Stimulated activated CD8-positive, alpha-beta memory T cell treated with anti-CD3 and anti-CD28 coated beads, Interleukin-15, amount 100 ng/mL, for 24 hours (primary cell): Measurements from ENCODE around the gene TMEM184A.

Experiments
- DNase-seq: peaks from one replicate; pipeline ENCODE4 v3.0.0-alpha.2; 2020; ENCODE audit warnings: low read depth

The TMEM184A gene

DNA sequence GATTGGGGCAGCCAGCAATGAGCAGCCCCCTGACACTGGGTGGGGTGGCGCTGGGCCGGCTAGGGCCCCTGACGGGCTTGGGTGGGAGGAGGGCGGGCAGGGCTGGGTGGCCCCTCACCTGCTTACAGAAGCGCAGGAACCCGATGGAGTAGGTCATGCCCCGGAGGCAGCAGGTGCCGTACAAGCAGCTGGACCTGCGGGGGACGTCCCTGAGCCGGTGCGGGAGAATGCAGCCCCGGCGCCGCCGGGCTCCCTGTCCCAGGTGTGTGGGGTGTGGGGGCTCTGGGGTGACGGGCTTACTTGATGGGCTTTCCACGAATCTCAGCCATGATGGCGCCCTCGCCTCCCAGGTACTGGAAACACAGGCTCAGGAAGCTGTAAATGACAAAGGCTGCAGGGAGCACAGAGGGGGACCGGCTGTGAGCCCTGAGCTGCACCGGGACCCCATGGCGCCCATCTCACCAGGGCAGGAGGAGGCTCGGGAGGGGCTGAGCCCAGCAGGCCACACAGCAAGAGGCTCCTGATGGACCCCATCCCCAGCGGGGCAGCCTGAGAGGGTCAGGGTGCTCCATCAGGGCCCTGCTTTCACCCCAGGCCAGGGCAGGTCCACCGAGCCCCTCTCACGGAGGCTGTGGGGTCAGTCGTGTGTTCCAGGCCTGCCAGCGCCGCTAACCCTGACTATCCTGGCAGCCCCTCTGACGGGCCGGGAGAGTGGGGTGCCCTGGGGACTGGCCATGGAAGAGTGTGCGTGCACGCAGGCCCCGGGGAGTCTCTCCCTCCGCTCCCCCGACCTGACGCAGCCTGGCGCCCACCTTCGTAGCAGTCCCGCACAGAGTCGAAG, 5.8 kb downstream of the TMEM184A start:
- DNase-seq = no peak

DNA sequence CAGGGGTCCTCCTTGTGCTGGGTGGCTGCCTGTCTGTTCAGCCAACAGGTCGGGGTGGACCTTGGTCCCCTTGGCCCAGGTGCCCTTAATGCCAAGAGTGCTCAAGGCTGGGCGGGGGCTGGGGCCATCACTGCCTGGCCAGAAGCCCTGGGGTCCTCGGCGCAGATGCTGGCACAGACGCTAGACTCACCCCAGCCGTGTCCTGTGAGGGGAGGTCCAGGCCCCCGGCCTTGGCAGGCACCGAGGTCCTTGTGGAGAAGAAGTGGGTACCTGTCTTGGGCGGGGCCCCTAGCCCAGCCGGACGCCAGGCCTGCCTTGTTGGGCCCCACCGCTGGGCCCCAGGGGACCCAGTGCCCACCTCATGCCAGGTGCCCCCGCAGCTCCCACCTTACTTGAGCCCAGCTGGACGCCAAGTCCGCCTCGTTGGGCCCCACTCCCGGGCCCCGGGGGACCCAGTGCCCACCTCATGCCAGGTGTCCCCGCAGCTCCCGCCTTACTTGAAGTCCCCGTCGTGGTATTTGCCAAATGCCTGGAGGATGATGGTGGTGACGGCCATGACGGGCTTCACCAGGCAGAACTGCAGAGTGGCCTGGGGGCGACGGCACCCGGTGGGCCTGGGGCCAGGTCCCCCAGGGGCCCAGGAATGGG, 6.5 kb downstream of the TMEM184A start:
- no peak for DNase-seq

DNA sequence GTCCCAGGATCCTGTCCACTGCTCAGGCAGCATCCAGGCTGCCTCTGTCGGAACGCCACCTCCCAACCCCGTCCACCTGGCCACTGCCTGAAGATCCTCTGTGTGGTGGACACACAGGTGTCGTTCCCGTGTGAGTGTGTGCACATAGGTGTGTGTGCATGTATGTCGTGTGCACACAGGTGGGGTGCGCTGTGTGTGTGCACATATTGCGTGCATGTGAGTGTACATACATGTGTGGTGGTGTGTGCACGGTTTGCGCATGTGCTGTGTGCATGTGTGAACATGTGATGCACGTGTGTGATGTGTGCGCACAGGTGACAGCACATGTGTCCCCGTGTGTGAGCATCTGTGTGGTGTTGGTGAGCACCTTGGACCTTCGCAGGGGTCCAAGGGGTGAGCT, 7.1 kb downstream of the TMEM184A start:
- no peak for DNase-seq

DNA sequence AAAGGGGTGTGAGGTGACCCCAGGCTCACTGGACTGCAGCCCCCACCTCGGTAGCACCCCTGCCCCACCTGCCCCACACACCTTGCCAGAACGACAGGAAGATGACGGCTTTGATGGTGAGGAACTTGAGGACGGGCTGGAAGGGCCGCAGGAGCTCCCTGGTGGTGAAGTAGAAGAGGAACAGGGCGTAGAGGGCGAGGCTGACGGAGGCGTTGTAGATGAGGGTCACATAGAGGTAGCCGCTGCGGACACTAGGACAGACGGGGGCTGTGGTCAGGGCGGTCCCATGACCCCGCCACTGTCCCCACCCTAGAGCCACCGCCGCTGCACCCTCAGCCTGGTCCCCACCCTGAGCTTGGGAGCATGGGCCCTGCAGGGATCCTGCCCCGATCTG, 7.6 kb downstream of the TMEM184A start:
- no peak for DNase-seq

- DNase-seq = no peak
These were observed 8.1 kb downstream of the TMEM184A start for GRCh38 chr7:1547777-1548437.

DNA sequence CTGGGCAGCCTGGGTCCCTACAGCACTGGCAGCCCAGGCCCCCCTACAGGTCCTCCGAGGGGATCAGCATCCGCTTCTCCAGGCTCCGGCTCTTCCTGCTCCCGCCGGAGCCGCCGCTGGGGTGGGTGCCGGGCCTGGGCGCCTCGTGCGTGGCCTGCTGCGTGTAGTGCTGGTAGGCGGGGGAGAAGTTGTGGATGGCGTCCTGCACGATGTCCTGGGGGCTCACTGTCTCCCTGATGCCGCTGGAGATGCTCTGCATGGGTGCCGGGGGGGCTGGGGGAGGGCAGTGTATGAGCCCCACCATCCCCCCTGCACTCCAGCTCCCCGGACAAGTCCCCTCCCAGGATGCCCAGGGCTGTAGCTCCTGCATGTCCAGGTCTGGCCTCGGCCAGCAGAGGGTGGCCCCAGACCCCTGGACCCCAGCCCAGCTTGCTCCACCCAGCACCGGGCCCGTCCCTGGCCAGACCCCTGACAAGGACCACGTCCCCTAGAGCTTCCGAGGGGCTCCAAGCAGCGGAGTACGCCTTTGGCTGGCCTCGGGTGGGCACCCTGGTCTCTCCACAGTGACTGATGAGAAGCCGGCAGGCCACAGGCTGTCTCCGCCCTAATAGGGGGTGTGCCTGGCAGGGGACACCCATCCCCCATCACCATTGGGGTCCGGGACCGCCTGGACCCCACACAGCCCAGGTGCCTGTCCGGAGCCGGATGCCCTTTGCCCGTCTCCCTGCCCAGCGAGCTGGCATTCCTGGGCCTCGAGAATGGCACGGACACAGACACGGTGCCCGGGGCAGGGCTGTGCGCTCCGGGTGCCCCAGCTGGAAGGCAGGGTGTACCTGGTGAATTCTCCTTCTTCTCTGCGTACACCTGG, 8.9 kb downstream of the TMEM184A start:
- DNase-seq = no peak

- no peak for DNase-seq
These were observed 9.6 kb downstream of the TMEM184A start for GRCh38 chr7:1546274-1546908.

- no peak for DNase-seq
These were observed 10.4 kb downstream of the TMEM184A start for GRCh38 chr7:1545417-1546246.

DNA sequence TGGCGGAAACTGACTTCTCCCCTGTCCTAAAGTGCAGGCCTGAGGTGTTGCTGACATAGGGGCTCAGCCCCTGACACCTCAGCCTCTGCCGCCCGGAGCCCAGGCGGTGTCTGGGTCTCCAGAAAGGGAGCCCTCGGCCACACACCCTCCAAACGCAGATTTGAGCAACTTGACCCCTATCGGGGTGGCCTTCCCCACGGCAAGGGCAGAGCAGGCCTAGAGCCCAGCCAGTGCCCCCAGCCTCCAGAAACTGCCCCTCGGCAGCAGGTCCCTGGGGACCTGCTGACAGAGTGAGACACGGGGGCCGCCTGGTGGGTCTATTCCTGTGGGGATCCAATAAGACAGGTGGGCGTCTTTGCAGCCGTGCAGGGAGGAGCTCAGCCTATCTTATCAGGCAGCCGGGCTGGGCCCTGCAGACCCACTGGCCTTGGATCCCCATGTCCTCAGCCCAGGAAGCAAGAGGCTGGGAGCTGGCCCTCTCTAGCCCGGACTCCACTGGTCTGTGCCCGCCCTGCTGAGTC, 11.0 kb downstream of the TMEM184A start:
- no peak for DNase-seq

GRCh38 chr7:1544178-1544895, 11.7 kb downstream of the TMEM184A start:
- DNase-seq = no peak

- DNase-seq = no peak
These were observed 12.2 kb downstream of the TMEM184A start for GRCh38 chr7:1543826-1544177.

DNA sequence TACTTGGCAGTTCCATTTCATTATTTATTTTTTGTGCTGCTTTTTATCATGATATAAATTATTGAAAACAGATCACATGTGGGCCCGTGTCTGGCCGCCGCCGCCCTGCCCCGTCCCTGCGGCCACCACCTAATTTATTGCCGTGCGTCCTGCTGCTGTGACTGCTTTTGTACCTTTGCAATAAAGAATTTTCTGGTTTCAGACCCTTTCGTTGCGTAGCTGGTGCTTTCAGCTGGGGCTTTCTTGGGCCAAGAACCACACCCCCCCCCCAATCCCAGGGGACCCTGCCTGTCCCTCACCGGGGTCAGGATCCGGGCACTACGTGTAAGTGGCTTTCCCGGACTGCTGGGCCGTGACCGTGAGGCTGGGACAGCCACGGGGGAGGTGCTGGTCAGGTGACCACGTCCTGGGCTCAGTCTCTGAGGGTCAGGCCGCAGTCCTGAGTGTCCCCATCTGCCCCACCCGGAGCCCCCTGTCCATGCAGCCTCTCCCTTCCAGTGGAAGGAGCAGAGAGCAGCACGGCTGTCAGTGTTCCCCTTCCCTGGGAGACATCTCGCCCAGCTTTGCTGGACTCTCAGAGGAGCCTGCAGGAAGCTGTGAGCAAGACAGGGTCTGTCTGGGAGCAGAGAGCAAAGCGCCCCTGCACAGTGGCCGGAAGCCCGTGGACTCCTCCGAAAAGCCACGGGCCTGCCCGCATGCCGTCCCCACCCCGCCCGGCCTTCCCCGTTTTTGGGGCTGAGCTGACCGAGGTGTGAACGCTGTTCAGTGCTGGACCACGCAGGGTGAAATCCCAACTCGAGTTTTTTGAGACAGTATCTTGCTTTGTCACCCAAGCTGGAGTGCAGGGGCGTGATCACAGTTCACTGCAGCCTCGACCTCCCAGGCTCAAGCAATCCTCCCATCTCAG, 12.9 kb downstream of the TMEM184A start:
- DNase-seq = no peak

GRCh38 chr7:1542329-1542728, 13.7 kb downstream of the TMEM184A start:
- DNase-seq = no peak

DNA sequence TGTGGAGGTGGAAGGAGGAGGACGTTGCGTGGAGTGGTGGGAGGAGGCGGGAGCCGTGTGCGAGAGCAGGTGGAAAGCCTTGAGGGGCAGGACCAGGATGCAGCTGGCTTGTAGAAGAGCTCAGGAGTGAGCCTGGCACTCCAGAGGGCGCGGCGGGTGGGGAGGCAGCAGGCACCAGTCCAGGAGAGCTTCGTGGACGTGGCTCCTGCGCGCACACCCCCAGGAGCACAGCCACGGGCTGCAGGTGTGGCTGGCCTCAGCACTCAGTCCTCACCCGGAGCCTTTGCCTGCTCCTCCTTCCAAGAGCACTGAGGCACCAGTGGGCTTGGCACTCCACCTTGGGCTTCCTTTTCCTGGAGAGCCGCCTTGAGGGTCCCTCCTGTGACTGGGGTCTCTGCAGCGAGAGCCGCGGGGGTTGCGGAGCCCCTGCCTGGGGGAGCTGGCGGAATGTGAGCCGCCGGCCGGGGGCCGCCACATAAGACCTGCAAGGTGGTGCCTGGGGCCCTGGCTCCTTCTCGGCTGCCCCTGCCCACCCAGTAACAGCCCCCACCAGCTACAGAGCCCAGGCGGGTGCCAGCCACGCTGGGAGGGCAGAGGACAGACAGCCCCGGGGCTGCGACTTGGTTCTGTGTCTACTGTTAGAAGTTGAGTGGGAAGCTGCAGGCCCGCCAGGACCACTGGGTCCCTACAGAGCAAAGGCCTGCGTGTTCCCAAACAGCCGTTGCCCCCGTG, 14.4 kb downstream of the TMEM184A start:
- DNase-seq = no peak

GRCh38 chr7:1540776-1541271, 15.2 kb downstream of the TMEM184A start:
- no peak for DNase-seq

- no peak for DNase-seq
These were observed 15.9 kb downstream of the TMEM184A start for GRCh38 chr7:1539882-1540775.
